SK-N-SH (cell line): ENCODE data around the gene DENND5A. TPM values are rescaled to one million over a fixed set of nuclear protein-coding genes. Genes with fewer than 3 reads are reported as not detected.
"Not testable (repeated sequence)": the region's sequence is repeated elsewhere in the genome, so short reads cannot be mapped to it uniquely, and the experiment has no call there.

Experiments
- CTCF ChIA-PET: fragments of 300-600, 350-600 bp; formaldehyde crosslinking; extraction: SDS; loops from one replicate; lab custom pipeline; 2021; lab: Yijun Ruan, JAX
- POLR2A ChIA-PET: fragments of 350-600 bp; sonication (Branson Sonifier 250); formaldehyde crosslinking; extraction: SDS; loops from one replicate; lab custom pipeline; 2020; ENCODE audit warnings: antibody characterized with exemption, inconsistent platforms; lab: Yijun Ruan, JAX
- DNase-seq: peaks from one replicate; pipeline ENCODE4 v3.0.0; 2012
- H2AFZ ChIP-seq: fragments of 200-600 bp; sonication (generic); 2 replicates; pipeline ENCODE4 v1.8.1; 2016; ENCODE audit warnings: antibody characterized with exemption, mild to moderate bottlenecking, low read depth
- H3F3A ChIP-seq: fragments of 200-600 bp; sonication (generic); replicated peaks from 2 replicates; pipeline ENCODE3; 2016; ENCODE audit warnings: antibody characterized with exemption, mild to moderate bottlenecking; ENCODE audit not compliant: insufficient read depth
- H3K27ac ChIP-seq, 2 experiments: fragments of 200-500 bp in 1 of 2; fragments of 200-600 bp in 1 of 2; sonication (Bioruptor generic) in 1 of 2; sonication (generic), shearing (Covaris generic) in 1 of 2; 2 replicates each; pipeline versions ENCODE4 v1.5.1 to v1.6.1; 2014 to 2016; ENCODE audit warnings: low read depth in 2 of 2, inconsistent platforms in 1 of 2, low read length in 1 of 2, mild to moderate bottlenecking in 1 of 2, mixed read lengths in 1 of 2
- H3K27me3 ChIP-seq: fragments of 200-600 bp; sonication (generic), shearing (Covaris generic); 2 replicates; pipeline ENCODE4 v1.6.1; 2016; ENCODE audit warnings: mixed run types; ENCODE audit not compliant: insufficient read depth
- H3K36me3 ChIP-seq, 2 experiments: fragments of 200-500 bp in 1 of 2; fragments of 200-600 bp in 1 of 2; sonication (Bioruptor generic) in 1 of 2; sonication (generic) in 1 of 2; replicated peaks in 1 of 2; 2 replicates each; pipeline versions ENCODE3 to v1.5.1; 2014 to 2016; ENCODE audit warnings: low read length in 1 of 2, mild to moderate bottlenecking in 1 of 2; ENCODE audit not compliant: insufficient read depth in 2 of 2, control insufficient read depth in 1 of 2
- H3K4me1 ChIP-seq, 2 experiments: fragments of 200-500 bp in 1 of 2; fragments of 200-600 bp in 1 of 2; sonication (Bioruptor generic) in 1 of 2; sonication (generic), shearing (Covaris generic) in 1 of 2; 2 replicates each; pipeline versions ENCODE4 v1.5.1 to v1.6.1; 2014 to 2016; ENCODE audit warnings: low read depth in 1 of 2, low read length in 1 of 2, mixed run types in 1 of 2; ENCODE audit not compliant: insufficient read depth in 2 of 2, control insufficient read depth in 1 of 2
- H3K4me2 ChIP-seq: fragments of 200-600 bp; sonication (generic), shearing (Covaris generic); 2 replicates; pipeline ENCODE4 v1.6.1; 2017; ENCODE audit warnings: mixed run types
- H3K4me3 ChIP-seq, 2 experiments: fragments of 200-500 bp in 1 of 2; fragments of 200-600 bp in 1 of 2; sonication (Bioruptor generic) in 1 of 2; sonication (generic), shearing (Covaris generic) in 1 of 2; 2 replicates each; pipeline versions ENCODE4 v1.5.1 to v1.8.1; 2014 to 2016; ENCODE audit warnings: low read depth in 2 of 2, inconsistent platforms in 1 of 2, low read length in 1 of 2, mild to moderate bottlenecking in 1 of 2, mixed read lengths in 1 of 2, moderate library complexity in 1 of 2
- H3K79me2 ChIP-seq: fragments of 200-600 bp; sonication (generic); 2 replicates; pipeline ENCODE4 v1.8.1; 2017; ENCODE audit warnings: mild to moderate bottlenecking; ENCODE audit not compliant: insufficient read depth
- H3K9ac ChIP-seq: fragments of 200-600 bp; sonication (generic); 2 replicates; pipeline ENCODE4 v1.6.1; 2017; ENCODE audit warnings: mixed run types
- H3K9me2 ChIP-seq: fragments of 200-600 bp; sonication (generic); 2 replicates; pipeline ENCODE4 v1.6.1; 2017; ENCODE audit warnings: mixed run types
- H3K9me3 ChIP-seq: fragments of 200-600 bp; sonication (generic); 2 replicates; pipeline ENCODE4 v1.6.1; 2017; ENCODE audit warnings: mixed run types, mild to moderate bottlenecking, moderate library complexity
- H4K20me1 ChIP-seq: fragments of 200-600 bp; sonication (generic); 2 replicates; pipeline ENCODE4 v1.6.1; 2017; ENCODE audit warnings: mild to moderate bottlenecking, mixed run types; ENCODE audit not compliant: insufficient read depth
- CTCF ChIP-seq: fragments of 200-600 bp; sonication (generic); IDR thresholded peaks from 2 replicates; pipeline ENCODE4 v1.6.1; 2017; ENCODE audit warnings: antibody characterized with exemption, mild to moderate bottlenecking, moderate library complexity
- EZH2phosphoT487 ChIP-seq: fragments of 200-600 bp; sonication (generic); IDR thresholded peaks from 2 replicates; pipeline ENCODE4 v1.6.1; 2017; ENCODE audit warnings: low read depth, mixed run types, mild to moderate bottlenecking, antibody characterized with exemption, moderate library complexity, borderline replicate concordance
- FOXJ3 ChIP-seq: sonication (generic); formaldehyde crosslinking; IDR thresholded peaks from 2 replicates; pipeline ENCODE4 v1.5.1; 2020; ENCODE audit warnings: mild to moderate bottlenecking, missing genetic modification reagents
- GABPA ChIP-seq: IDR thresholded peaks from 2 replicates; pipeline ENCODE4 v1.4.0; 2012; ENCODE audit warnings: low read depth, mild to moderate bottlenecking
- MXI1 ChIP-seq: IDR thresholded peaks from 2 replicates; pipeline ENCODE4 v1.6.1; 2012; ENCODE audit warnings: mild to moderate bottlenecking, low read depth, low read length, improper control_type of control experiment
- NRF1 ChIP-seq: IDR thresholded peaks from 2 replicates; pipeline ENCODE4 v1.6.1; 2012; ENCODE audit warnings: low read depth, mild to moderate bottlenecking, low read length
- POLR2AphosphoS5 ChIP-seq: IDR thresholded peaks from 2 replicates; pipeline ENCODE4 v1.6.1; 2012; ENCODE audit warnings: low read depth, low read length
- RAD21 ChIP-seq: IDR thresholded peaks from 2 replicates; pipeline ENCODE4 v1.6.1; 2012; ENCODE audit warnings: mild to moderate bottlenecking, low read length
- REST ChIP-seq: IDR thresholded peaks from 2 replicates; pipeline ENCODE4 v1.6.1; 2012; ENCODE audit warnings: mild to moderate bottlenecking, low read depth, low read length, moderate library complexity
- RXRA ChIP-seq: IDR thresholded peaks from 2 replicates; pipeline ENCODE4 v1.4.0; 2012; ENCODE audit warnings: low read depth, mild to moderate bottlenecking, borderline replicate concordance
- SIN3A ChIP-seq: IDR thresholded peaks from 2 replicates; pipeline ENCODE4 v1.6.1; 2012; ENCODE audit warnings: low read depth, mild to moderate bottlenecking, low read length, moderate library complexity, borderline replicate concordance
- SMC3 ChIP-seq: IDR thresholded peaks from 2 replicates; pipeline ENCODE4 v1.6.1; 2012; ENCODE audit warnings: low read depth, low read length, improper control_type of control experiment
- TAF1 ChIP-seq: IDR thresholded peaks from 2 replicates; pipeline ENCODE4 v1.6.1; 2012; ENCODE audit warnings: low read depth, mild to moderate bottlenecking, low read length, moderate library complexity, borderline replicate concordance
- TEAD4 ChIP-seq: IDR thresholded peaks from 2 replicates; pipeline ENCODE4 v1.4.0; 2012; ENCODE audit warnings: mild to moderate bottlenecking, borderline replicate concordance; ENCODE audit not compliant: insufficient read depth
- USF1 ChIP-seq: IDR thresholded peaks from 2 replicates; pipeline ENCODE4 v1.4.0; 2012; ENCODE audit warnings: low read depth, borderline replicate concordance
- ZBTB33 ChIP-seq: IDR thresholded peaks from 2 replicates; pipeline ENCODE4 v1.4.0; 2012; ENCODE audit warnings: low read depth, borderline replicate concordance
- WGBS: methylation state at CpG from one replicate; pipeline ENCODE4 v1.1.6; 2017; ENCODE audit warnings: low lambda C conversion rate; 5-methylcytosine and 5-hydroxymethylcytosine counted together
- polyA plus RNA-seq, 3 experiments: library from polyadenylated mRNA; depleted of rRNA; stranded (reverse); fragments of >200 nt; gene quantifications; 2 replicates each; pipeline ENCODE4 v1.2.3, GENCODE V29; 2012

Gene DENND5A
- polyA plus RNA-seq, 1 of the 3 experiments (the other 2 are of a cell fraction): 110 TPM

GRCh38 chr11:9259981-9260837 lies 4.9 kb downstream of the DENND5A start:
- TF ChIP-seq USF1: no peak
- TF ChIP-seq MXI1: no peak
- TF ChIP-seq TAF1: no peak
- no peak for TF ChIP-seq GABPA
- TF ChIP-seq TEAD4: no peak
- no peak for TF ChIP-seq NRF1
- TF ChIP-seq FOXJ3 (CRISPR knock-in tag): no peak
- peak; percentile 42 for TF ChIP-seq RAD21
- TF ChIP-seq ZBTB33: no peak
- TF ChIP-seq SIN3A: no peak
- TF ChIP-seq EZH2phosphoT487: no peak
- peak; percentile 53 for TF ChIP-seq CTCF
- no peak for TF ChIP-seq SMC3
- no peak for TF ChIP-seq POLR2AphosphoS5
- TF ChIP-seq RXRA: no peak
- TF ChIP-seq REST: no peak
- H3K9me2 ChIP-seq: no peaks in the 10 kb centered on the region
- peak; percentile 41 for DNase-seq
- no peaks in the 10 kb centered on the region for H3K9me3 ChIP-seq
- H3K79me2 ChIP-seq: peaks cover 97% of the 10 kb centered on the region
- no peaks in the 10 kb centered on the region for H3K36me3 ChIP-seq
- H3K27me3 ChIP-seq: no peaks in the 10 kb centered on the region
- ChIA-PET POLR2A (no interaction called here), CTCF (interaction anchor here (1.0 to 2.0 kb wide), 6 partner anchors 10 to 248 kb away, joined by 3 to 6 read pairs (median 4); no protein-coding TSS in a partner anchor)
- H4K20me1 ChIP-seq: peaks cover 63% of the 10 kb centered on the region
- peaks cover 0 to 20% of the 10 kb centered on the region in 2 experiments; a peak in 3 of 4 replicates for H3K4me1 ChIP-seq
- 82% methylated on average over 4 of the region's 4 CpGs for whole genome bisulfite sequencing
- H2AFZ ChIP-seq: no peak overlapping the region
- peaks cover 21% of the 10 kb centered on the region for H3F3A ChIP-seq
- H3K4me3 ChIP-seq: no peak overlapping the region
- no peak overlapping the region for H3K4me2 ChIP-seq
- H3K9ac ChIP-seq: no peak overlapping the region
- no peak overlapping the region for H3K27ac ChIP-seq

- H3K9me2 ChIP-seq, H2AFZ ChIP-seq, H3K9me3 ChIP-seq, DNase-seq, H3K4me2 ChIP-seq, H3K9ac ChIP-seq, H3K27ac ChIP-seq, POLR2A ChIA-PET, CTCF ChIA-PET, H3K4me3 ChIP-seq, H3K36me3 ChIP-seq, H3K27me3 ChIP-seq: not testable (repeated sequence)
- Histone ChIP-seq H3F3A (peaks cover 12% of the 10 kb centered on the region), H3K4me1 (peaks cover 0 to 20% of the 10 kb centered on the region in 2 experiments; a peak in 3 of 4 replicates), H3K79me2 (peaks cover 100% of the 10 kb centered on the region), H4K20me1 (peaks cover 74% of the 10 kb centered on the region)
- WGBS: 95% methylated on average over 4 of the region's 4 CpGs
Observed at GRCh38 chr11:9258279-9258678, 6.9 kb downstream of the DENND5A start.
